Calu3 (cell line): ENCODE data around the gene JPH4. TPM values are rescaled to one million over a fixed set of nuclear protein-coding genes. Genes with fewer than 3 reads are reported as not detected.

Experiments used
- BruUV-seq: library from RNA; stranded (reverse); fragments of 400-500 nt; replicated peaks from 2 replicates; lab custom pipeline; 2021; lab: Mats Ljungman, UMichigan
- CTCF ChIA-PET: fragments of 300-600 bp; sonication (Branson Sonifier 250); formaldehyde crosslinking; loops from one replicate; lab custom pipeline; 2022; ENCODE audit warnings: antibody characterized with exemption; lab: Charles Lee
- DNase-seq: peaks from one replicate; pipeline ENCODE4 v3.0.0; 2022
- H3K27ac Mint-ChIP-seq: one replicate; pipeline ENCODE4 v1.8.0; 2022; ENCODE audit warnings: mixed read lengths; ENCODE audit not compliant: unreplicated experiment
- H3K27me3 Mint-ChIP-seq: one replicate; pipeline ENCODE4 v1.8.0; 2022; ENCODE audit warnings: mixed read lengths; ENCODE audit not compliant: unreplicated experiment
- H3K36me3 Mint-ChIP-seq: one replicate; pipeline ENCODE4 v1.8.0; 2022; ENCODE audit warnings: mild to moderate bottlenecking, moderate library complexity, mixed read lengths; ENCODE audit not compliant: insufficient read depth, unreplicated experiment
- H3K4me1 Mint-ChIP-seq: one replicate; pipeline ENCODE4 v1.8.0; 2022; ENCODE audit warnings: mild to moderate bottlenecking, low read depth, mixed read lengths; ENCODE audit not compliant: unreplicated experiment
- H3K4me3 Mint-ChIP-seq: one replicate; pipeline ENCODE4 v1.8.0; 2022; ENCODE audit warnings: mild to moderate bottlenecking, low read depth, moderate library complexity, mixed read lengths; ENCODE audit not compliant: unreplicated experiment
- H3K9me3 Mint-ChIP-seq: one replicate; pipeline ENCODE4 v1.8.0; 2022; ENCODE audit warnings: low read depth, mixed read lengths; ENCODE audit not compliant: unreplicated experiment
- CTCF ChIP-seq: fragments of 200-600 bp; IDR thresholded peaks from one replicate; pipeline ENCODE4 v1.8.0; 2022; ENCODE audit warnings: antibody characterized with exemption; ENCODE audit not compliant: unreplicated experiment
- intact Hi-C: fragments of 100-400 bp; cut with micrococcal nuclease; formaldehyde crosslinking; loops from one replicate; pipeline ENCODE4 v1.10.0; 2022; ENCODE audit not compliant: unreplicated experiment
- total RNA-seq: library from RNA; stranded (reverse); gene quantifications from 2 replicates; pipeline ENCODE4 v1.2.3, GENCODE V29; 2022

JPH4 gene
- total RNA-seq, 1 experiment from 2014 or later = not detected

GRCh38 chr14:23521785-23522640, 56.6 kb downstream of the JPH4 start:
- Mint-ChIP-seq H3K27ac (no peak overlapping the region), H3K4me3 (no peak overlapping the region), H3K9me3 (no peaks in the 10 kb centered on the region), H3K36me3 (no peaks in the 10 kb centered on the region), H3K27me3 (peaks cover 43% of the 10 kb centered on the region), H3K4me1 (no peaks in the 10 kb centered on the region)
- BruUV-seq = no TSS peak
- CTCF ChIA-PET = interaction anchor here (1.6 kb wide), 1 partner anchor 14 kb away, joined by 3 read pairs; no protein-coding TSS in a partner anchor
- intact Hi-C loops = no loop called here
- DNase-seq = no peak
- TF ChIP-seq CTCF = no peak

- no peak overlapping the region for H3K27ac Mint-ChIP-seq
- intact Hi-C loops = no loop called here
- no peak for DNase-seq
- CTCF ChIA-PET = no interaction called here
- BruUV-seq = no TSS peak
- peaks cover 53% of the 10 kb centered on the region for H3K27me3 Mint-ChIP-seq
- no peaks in the 10 kb centered on the region for H3K36me3 Mint-ChIP-seq
- no peaks in the 10 kb centered on the region for H3K4me1 Mint-ChIP-seq
- no peaks in the 10 kb centered on the region for H3K9me3 Mint-ChIP-seq
- TF ChIP-seq CTCF = no peak
- H3K4me3 Mint-ChIP-seq = no peak overlapping the region
Observed at GRCh38 chr14:23520899-23521533, 57.6 kb downstream of the JPH4 start.

- Mint-ChIP-seq H3K27ac (no peak overlapping the region), H3K27me3 (peaks cover 76% of the 10 kb centered on the region), H3K4me3 (no peak overlapping the region), H3K4me1 (no peaks in the 10 kb centered on the region), H3K36me3 (no peaks in the 10 kb centered on the region), H3K9me3 (no peaks in the 10 kb centered on the region)
- intact Hi-C loops = no loop called here
- no peak for TF ChIP-seq CTCF
- CTCF ChIA-PET = no interaction called here
- no TSS peak for BruUV-seq
- DNase-seq = no peak
Observed at GRCh38 chr14:23518709-23519108, 59.9 kb downstream of the JPH4 start.

Other genes with a start within 250 kb of the JPH4 start
- 0.39 and 0.61 TPM in 2 replicates for gene SLC22A17, start 225.9 kb downstream of the JPH4 start, total RNA-seq
- gene EFS, start 213.6 kb downstream of the JPH4 start, total RNA-seq = not detected in 2 replicates
- gene IL25, start 206.0 kb downstream of the JPH4 start, total RNA-seq = not detected in 2 replicates
- gene CMTM5, start 201.7 kb downstream of the JPH4 start, total RNA-seq = not detected in 2 replicates
- gene MYH6, start 170.5 kb downstream of the JPH4 start, total RNA-seq = not detected in 2 replicates
- not detected in 2 replicates for gene MYH7, start 143.1 kb downstream of the JPH4 start, total RNA-seq
- 42.2 and 52.0 TPM in 2 replicates for gene NGDN, start 109.1 kb downstream of the JPH4 start, total RNA-seq
- gene ZFHX2, start 27.0 kb downstream of the JPH4 start, total RNA-seq = 3.7 TPM in 2 replicates
- 15.4 and 18.3 TPM in 2 replicates for gene THTPA, start 22.5 kb downstream of the JPH4 start, total RNA-seq
- gene AP1G2, start 11.0 kb downstream of the JPH4 start, total RNA-seq = 152 and 173 TPM in 2 replicates
- gene DHRS2, start 57.6 kb upstream of the JPH4 start, total RNA-seq = 1.8 and 3.0 TPM in 2 replicates